ENCODE results near the gene NEK9. TPM values are rescaled to one million over a fixed set of nuclear protein-coding genes. Genes with fewer than 3 reads are reported as not detected.
"Not testable (repeated sequence)": the region's sequence is repeated elsewhere in the genome, so short reads cannot be mapped to it uniquely, and the experiment has no call there.

The NEK9 gene
- total RNA-seq, 1 donor from 2014 or later: 70.2 TPM

GRCh38 chr14:75101491-75101890, 25.4 kb downstream of the NEK9 start:
- DNase-seq: no peak

- peak; percentile 18 for DNase-seq
Measured at GRCh38 chr14:75098682-75099081, 28.2 kb downstream of the NEK9 start.

- DNase-seq: no peak
Measured at GRCh38 chr14:75098212-75098611, 28.6 kb downstream of the NEK9 start.

- no peak for DNase-seq
Measured at GRCh38 chr14:75096959-75097358, 29.9 kb downstream of the NEK9 start.

GRCh38 chr14:75095690-75096089, 31.2 kb downstream of the NEK9 start:
- no peak for DNase-seq

- no peak for DNase-seq
Measured at GRCh38 chr14:75094896-75095295, 32.0 kb downstream of the NEK9 start.

- DNase-seq: no peak
Measured at GRCh38 chr14:75092698-75093097, 34.1 kb downstream of the NEK9 start.

GRCh38 chr14:75091251-75091650, 35.6 kb downstream of the NEK9 start:
- DNase-seq: no peak

- DNase-seq: no peak
Measured at GRCh38 chr14:75090353-75090752, 36.5 kb downstream of the NEK9 start.

- DNase-seq: peak; percentile 85
Measured at GRCh38 chr14:75088566-75089373, 38.1 kb downstream of the NEK9 start.

GRCh38 chr14:75088153-75088552, 38.7 kb downstream of the NEK9 start:
- no peak for DNase-seq

GRCh38 chr14:75084513-75084912, 42.3 kb downstream of the NEK9 start:
- DNase-seq: no peak

- DNase-seq: no peak
Measured at GRCh38 chr14:75083271-75083670, 43.6 kb downstream of the NEK9 start.

GRCh38 chr14:75081660-75082229, 45.1 kb downstream of the NEK9 start:
- peak; percentile 63 for DNase-seq

- no peak for DNase-seq
Measured at GRCh38 chr14:75079521-75079920, 47.3 kb downstream of the NEK9 start.

GRCh38 chr14:75077794-75078193, 49.1 kb downstream of the NEK9 start:
- peak; percentile 40 for DNase-seq

GRCh38 chr14:75070383-75070782, 56.5 kb downstream of the NEK9 start:
- peak; percentile 70 for DNase-seq

GRCh38 chr14:75069811-75070145, 57.1 kb downstream of the NEK9 start:
- no peak for DNase-seq

GRCh38 chr14:75069121-75069810, 57.6 kb downstream of the NEK9 start, which contains the start of gene ZC2HC1C:
ZC2HC1C (plus strand) TSS chr14:75069641; CDS start chr14:75070574, 933 bp downstream.
- peak; percentile 96 for DNase-seq

GRCh38 chr14:75068294-75069120, 58.3 kb downstream of the NEK9 start:
- peak; percentile 66 for DNase-seq

GRCh38 chr14:75067765-75068164, 59.1 kb downstream of the NEK9 start:
- not testable (repeated sequence) for DNase-seq

GRCh38 chr14:75067212-75067611, 59.6 kb downstream of the NEK9 start:
- no peak for DNase-seq
